Peyer's patch (tissue), 4 donors: ENCODE measurements around the gene SIX3. TPM values are rescaled to one million over a fixed set of nuclear protein-coding genes. Genes with fewer than 3 reads are reported as not detected.
A peak's percentile ranks its signal among the peaks of the same experiment; 100 is the strongest.

ENCODE experiments used
- DNase-seq, 3 donors: peaks; one replicate each; pipeline ENCODE4 v3.0.0-alpha.2; 2017 to 2019
- H3K27ac ChIP-seq, 4 donors: fragments of 200-600 bp; sonication (generic); one replicate each; pipeline ENCODE4 v1.5.1; 2016 to 2019
- H3K27me3 ChIP-seq, 2 donors: fragments of 200-600 bp; sonication (generic); one replicate each; pipeline ENCODE4 v1.5.1; 2019
- H3K36me3 ChIP-seq, 3 donors: fragments of 200-600 bp; sonication (generic); one replicate each; pipeline ENCODE4 v1.5.1; 2016 to 2019
- H3K4me1 ChIP-seq, 4 donors: fragments of 200-600 bp; sonication (generic); one replicate each; pipeline ENCODE4 v1.5.1; 2016 to 2019
- H3K4me3 ChIP-seq, 4 donors: fragments of 200-600 bp; sonication (generic); 1 replicate in 3 of 4; 2 replicates in 1 of 4; pipeline ENCODE4 v1.5.1; 2016 to 2019; ENCODE audit warnings: mild to moderate bottlenecking in 1 of 4
- H3K9me3 ChIP-seq, 4 donors: fragments of 200-600 bp; sonication (generic); one replicate each; pipeline ENCODE4 v1.5.1; 2016 to 2019; ENCODE audit warnings: mild to moderate bottlenecking in 1 of 4
- CTCF ChIP-seq, 6 experiments: fragments of 450-650 bp in 4 of 6; fragments of 200-600 bp in 2 of 6; sonication (generic) in 1 of 6; IDR thresholded peaks; one replicate each; pipeline ENCODE4 v1.5.1; 2017 to 2019; ENCODE audit warnings: antibody characterized with exemption in 6 of 6, mild to moderate bottlenecking in 3 of 6, moderate library complexity in 1 of 6
- POLR2A ChIP-seq, 2 donors: fragments of 450-650 bp; IDR thresholded peaks; one replicate each; pipeline ENCODE4 v1.5.1; 2017; ENCODE audit warnings: antibody characterized with exemption in 2 of 2, mild to moderate bottlenecking in 2 of 2, moderate library complexity in 2 of 2
- total RNA-seq, 4 donors: library from RNA; depleted of rRNA; stranded (reverse); fragments of >200 nt; gene quantifications; one replicate each; pipeline ENCODE4 v1.1.0, GENCODE V29; 2016

Gene SIX3
- total RNA-seq, 4 donors from 2014 or later: not detected

- no peak overlapping the region for H3K27ac ChIP-seq
- no peak overlapping the region for H3K4me3 ChIP-seq
- no peak for TF ChIP-seq POLR2A (IDR thresholded peaks at IDR 0.05)
- no peak for TF ChIP-seq CTCF (IDR thresholded peaks at IDR 0.05)
Observed at GRCh38 chr2:44934983-44935728, 6.3 kb upstream of the SIX3 start.

GRCh38 chr2:44935729-44936098 is 5.8 kb upstream of the SIX3 start:
- H3K4me3 ChIP-seq: no peak overlapping the region
- TF ChIP-seq CTCF (IDR thresholded peaks at IDR 0.05): no peak

More at GRCh38 chr2:44934983-44935728, 6.3 kb upstream of the SIX3 start:
- DNase-seq: peak in 1 of 3 donors; percentile 47
- H3K9me3 ChIP-seq: no peaks in the 10 kb centered on the region
- H3K4me1 ChIP-seq: peaks cover 0 to 47% (median 6%) of the 10 kb centered on the region in 4 donors
- H3K27me3 ChIP-seq: peaks cover 0 to 77% of the 10 kb centered on the region in 2 donors
- H3K36me3 ChIP-seq: no peaks in the 10 kb centered on the region

GRCh38 chr2:44936275-44936674 is 5.2 kb upstream of the SIX3 start:
- no peak for TF ChIP-seq POLR2A (IDR thresholded peaks at IDR 0.05)
- no peak for TF ChIP-seq CTCF (IDR thresholded peaks at IDR 0.05)
- H3K4me1 ChIP-seq: peaks cover 0 to 54% (median 6%) of the 10 kb centered on the region in 4 donors

More at GRCh38 chr2:44935729-44936098, 5.8 kb upstream of the SIX3 start:
- Histone ChIP-seq H3K9me3 (no peaks in the 10 kb centered on the region), H3K27ac (no peak overlapping the region), H3K36me3 (no peaks in the 10 kb centered on the region), H3K27me3 (peaks cover 0 to 78% of the 10 kb centered on the region in 2 donors), H3K4me1 (peaks cover 0 to 48% (median 6%) of the 10 kb centered on the region in 4 donors)
- peak in 1 of 3 donors; percentile 25 for DNase-seq

GRCh38 chr2:44936715-44937687 is 4.5 kb upstream of the SIX3 start:
- H3K36me3 ChIP-seq: no peaks in the 10 kb centered on the region
- TF ChIP-seq POLR2A (IDR thresholded peaks at IDR 0.05) (no peak), CTCF (IDR thresholded peaks at IDR 0.05) (no peak)
- peak in 1 of 3 donors; percentile 28 for DNase-seq
- peak overlapping the region in 1 of 4 donors; percentile 9 for H3K4me3 ChIP-seq
- peaks cover 0 to 61% (median 6%) of the 10 kb centered on the region in 4 donors for H3K4me1 ChIP-seq
- H3K9me3 ChIP-seq: no peaks in the 10 kb centered on the region
- peaks cover 0 to 79% of the 10 kb centered on the region in 2 donors for H3K27me3 ChIP-seq
- no peak overlapping the region for H3K27ac ChIP-seq

More at GRCh38 chr2:44936275-44936674, 5.2 kb upstream of the SIX3 start:
- Histone ChIP-seq H3K36me3 (no peaks in the 10 kb centered on the region), H3K27ac (no peak overlapping the region), H3K9me3 (no peaks in the 10 kb centered on the region), H3K4me3 (no peak overlapping the region), H3K27me3 (peaks cover 0 to 81% of the 10 kb centered on the region in 2 donors)
- peak in 1 of 3 donors; percentile 33 for DNase-seq

GRCh38 chr2:44937688-44938240 is 3.7 kb upstream of the SIX3 start:
- peaks cover 0 to 65% (median 6%) of the 10 kb centered on the region in 4 donors for H3K4me1 ChIP-seq
- no peaks in the 10 kb centered on the region for H3K9me3 ChIP-seq
- peak overlapping the region in 1 of 4 donors; percentile 9 for H3K4me3 ChIP-seq
- no peak overlapping the region for H3K27ac ChIP-seq
- DNase-seq: peak in 1 of 3 donors; percentile 45
- H3K36me3 ChIP-seq: no peaks in the 10 kb centered on the region
- H3K27me3 ChIP-seq: peaks cover 0 to 75% of the 10 kb centered on the region in 2 donors
- no peak for TF ChIP-seq POLR2A (IDR thresholded peaks at IDR 0.05)
- no peak for TF ChIP-seq CTCF (IDR thresholded peaks at IDR 0.05)
